ENCODE results near the gene KCNQ1. TPM values are rescaled to one million over a fixed set of nuclear protein-coding genes. Genes with fewer than 3 reads are reported as not detected.

The KCNQ1 gene
- total and polyA plus RNA-seq, 4 donors = 15.4 to 41.7 (median 26.2) TPM

DNA sequence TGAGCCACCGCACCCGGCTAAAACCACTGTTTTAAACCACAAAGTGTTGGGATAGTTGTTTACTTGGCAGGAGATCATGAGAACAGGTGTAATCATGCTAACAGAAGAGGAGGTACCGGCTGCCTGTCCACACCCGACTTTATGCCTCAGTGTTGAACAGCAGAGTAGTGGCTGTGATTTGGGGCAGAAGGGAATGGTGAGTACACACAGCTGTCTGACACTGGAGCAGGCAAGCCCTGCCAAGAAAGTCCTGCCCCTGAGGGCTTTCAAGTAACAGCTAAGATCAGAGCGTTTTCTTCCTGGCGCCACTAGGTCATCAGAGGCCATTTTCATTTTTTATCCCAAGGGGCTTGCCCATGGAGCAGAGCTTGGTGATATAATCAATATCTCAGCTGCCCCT lies 432.7 kb downstream of the KCNQ1 start:
- Histone ChIP-seq H3K9me3 (ENCODE audit: control insufficient read depth in 4 of 4, insufficient read depth in 3 of 4, low read length in 3 of 4) (peaks cover 0 to 12% (median 0%) of the 10 kb centered on the region in 4 donors), H3K36me3 (ENCODE audit: control insufficient read depth in 4 of 4, insufficient read depth in 4 of 4, low read length in 4 of 4) (peaks cover 0 to 9% (median 2%) of the 10 kb centered on the region in 4 donors), H3K9ac (ENCODE audit: insufficient read depth in 1 of 2, low read length in 2 of 2) (no peak overlapping the region), H3K27me3 (ENCODE audit: control insufficient read depth in 3 of 3, insufficient read depth in 3 of 3, low read length in 2 of 3) (no peaks in the 10 kb centered on the region), H3K27ac (ENCODE audit: low read depth in 1 of 2, low read length in 1 of 2) (no peak overlapping the region), H3K4me1 (ENCODE audit: control insufficient read depth in 5 of 5, insufficient read depth in 5 of 5, low read length in 5 of 5) (peaks cover 0 to 27% (median 12%) of the 10 kb centered on the region in 5 donors), H3K4me3 (no peak overlapping the region)
- 70 to 75% methylated on average over 6 of the region's 6 CpGs for WGBS, 2 donors
- ATAC-seq (ENCODE audit: insufficient read depth, low FRiP score) (no peak), DNase-seq (peak; percentile 68 to 89 (median 82))
- TF ChIP-seq, protein P1, sequence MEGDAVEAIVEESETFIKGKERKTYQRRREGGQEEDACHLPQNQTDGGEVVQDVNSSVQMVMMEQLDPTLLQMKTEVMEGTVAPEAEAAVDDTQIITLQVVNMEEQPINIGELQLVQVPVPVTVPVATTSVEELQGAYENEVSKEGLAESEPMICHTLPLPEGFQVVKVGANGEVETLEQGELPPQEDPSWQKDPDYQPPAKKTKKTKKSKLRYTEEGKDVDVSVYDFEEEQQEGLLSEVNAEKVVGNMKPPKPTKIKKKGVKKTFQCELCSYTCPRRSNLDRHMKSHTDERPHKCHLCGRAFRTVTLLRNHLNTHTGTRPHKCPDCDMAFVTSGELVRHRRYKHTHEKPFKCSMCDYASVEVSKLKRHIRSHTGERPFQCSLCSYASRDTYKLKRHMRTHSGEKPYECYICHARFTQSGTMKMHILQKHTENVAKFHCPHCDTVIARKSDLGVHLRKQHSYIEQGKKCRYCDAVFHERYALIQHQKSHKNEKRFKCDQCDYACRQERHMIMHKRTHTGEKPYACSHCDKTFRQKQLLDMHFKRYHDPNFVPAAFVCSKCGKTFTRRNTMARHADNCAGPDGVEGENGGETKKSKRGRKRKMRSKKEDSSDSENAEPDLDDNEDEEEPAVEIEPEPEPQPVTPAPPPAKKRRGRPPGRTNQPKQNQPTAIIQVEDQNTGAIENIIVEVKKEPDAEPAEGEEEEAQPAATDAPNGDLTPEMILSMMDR (IDR thresholded peaks at IDR 0.05; ENCODE audit: control extremely low read depth, extremely low read depth) = no peak

GRCh38 chr11:2878782-2879181 lies 434.0 kb downstream of the KCNQ1 start:
- Histone ChIP-seq H3K27me3 (ENCODE audit: control insufficient read depth in 3 of 3, insufficient read depth in 3 of 3, low read length in 2 of 3) (no peaks in the 10 kb centered on the region), H3K9me3 (ENCODE audit: control insufficient read depth in 4 of 4, insufficient read depth in 3 of 4, low read length in 3 of 4) (peaks cover 0 to 12% (median 0%) of the 10 kb centered on the region in 4 donors), H3K9ac (ENCODE audit: insufficient read depth in 1 of 2, low read length in 2 of 2) (no peak overlapping the region), H3K36me3 (ENCODE audit: control insufficient read depth in 4 of 4, insufficient read depth in 4 of 4, low read length in 4 of 4) (peaks cover 0 to 17% (median 4%) of the 10 kb centered on the region in 4 donors), H3K4me3 (no peak overlapping the region), H3K4me1 (ENCODE audit: control insufficient read depth in 5 of 5, insufficient read depth in 5 of 5, low read length in 5 of 5) (peaks cover 0 to 38% (median 14%) of the 10 kb centered on the region in 5 donors), H3K27ac (ENCODE audit: low read depth in 1 of 2, low read length in 1 of 2) (no peak overlapping the region)
- WGBS, 2 donors = 95 to 96% methylated on average over 8 of the region's 8 CpGs
- TF ChIP-seq, protein P1 (IDR thresholded peaks at IDR 0.05; ENCODE audit: control extremely low read depth, extremely low read depth) = no peak
- DNase-seq (no peak), ATAC-seq (ENCODE audit: insufficient read depth, low FRiP score) (no peak)

DNA sequence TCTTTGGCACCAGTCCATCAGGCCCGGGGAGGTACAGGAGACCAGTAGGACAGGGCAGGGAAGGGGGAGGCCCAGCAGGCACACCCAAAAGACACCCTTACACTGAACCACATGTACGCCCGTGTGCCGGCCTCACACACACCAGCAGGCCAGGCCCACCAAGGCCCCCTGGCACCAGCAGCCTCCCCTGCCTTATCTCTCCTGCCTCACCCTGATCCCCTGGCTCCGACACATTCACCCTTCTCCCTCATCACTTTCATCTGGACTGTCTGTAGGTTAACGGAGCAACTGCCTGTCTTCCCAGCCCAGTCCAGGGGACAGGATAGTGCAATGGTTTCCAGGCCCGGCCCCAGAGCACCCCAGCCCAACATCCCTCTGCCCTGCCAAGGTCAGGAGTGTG lies 435.8 kb downstream of the KCNQ1 start:
- DNase-seq (no peak), ATAC-seq (ENCODE audit: insufficient read depth, low FRiP score) (no peak)
- TF ChIP-seq, protein P1 (IDR thresholded peaks at IDR 0.05; ENCODE audit: control extremely low read depth, extremely low read depth) = no peak
- no peaks in the 10 kb centered on the region for H3K27me3 ChIP-seq (ENCODE audit: control insufficient read depth in 3 of 3, insufficient read depth in 3 of 3, low read length in 2 of 3)
- no peak overlapping the region for H3K27ac ChIP-seq (ENCODE audit: low read depth in 1 of 2, low read length in 1 of 2)
- WGBS, 2 donors = 87 to 88% methylated on average over 7 of the region's 7 CpGs
- H3K9me3 ChIP-seq (ENCODE audit: control insufficient read depth in 4 of 4, insufficient read depth in 3 of 4, low read length in 3 of 4) = peaks cover 0 to 6% (median 0%) of the 10 kb centered on the region in 4 donors
- peaks cover 0 to 17% (median 4%) of the 10 kb centered on the region in 4 donors for H3K36me3 ChIP-seq (ENCODE audit: control insufficient read depth in 4 of 4, insufficient read depth in 4 of 4, low read length in 4 of 4)
- peaks cover 0 to 38% (median 14%) of the 10 kb centered on the region in 5 donors for H3K4me1 ChIP-seq (ENCODE audit: control insufficient read depth in 5 of 5, insufficient read depth in 5 of 5, low read length in 5 of 5)
- no peak overlapping the region for H3K9ac ChIP-seq (ENCODE audit: insufficient read depth in 1 of 2, low read length in 2 of 2)
- no peak overlapping the region for H3K4me3 ChIP-seq
